ENCODE data around the gene CCDC27. TPM values are rescaled to one million over a fixed set of nuclear protein-coding genes. Genes with fewer than 3 reads are reported as not detected.

The CCDC27 gene
- total RNA-seq, 4 donors from 2014 or later = not detected

DNA sequence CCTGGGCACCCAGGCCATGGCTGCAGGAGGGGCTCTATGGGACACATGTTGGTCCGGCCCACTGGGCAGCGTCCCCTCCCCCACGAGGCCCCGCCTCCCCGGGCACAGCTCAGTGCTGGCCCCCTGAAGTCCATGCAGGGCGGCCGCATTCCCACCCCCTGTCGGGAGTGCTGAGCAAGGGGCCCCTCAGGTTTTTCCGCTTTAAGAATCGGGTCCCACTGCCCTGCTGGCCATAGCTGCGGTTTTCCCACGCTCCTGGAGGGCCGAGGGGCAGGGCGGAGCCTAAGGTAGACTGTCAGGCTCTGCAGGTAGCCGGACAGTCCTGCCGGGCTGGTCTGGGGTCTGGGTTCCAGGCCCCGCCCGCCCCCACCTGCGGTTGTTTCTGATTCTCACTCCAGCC lies 43.5 kb upstream of the CCDC27 start:
- H3K9me3 ChIP-seq = no peaks in the 10 kb centered on the region
- DNase-seq = no peak
- intact Hi-C loops (cut with DNase I; ENCODE audit: low total_unique reads) = no loop called here
- H3K27ac ChIP-seq = no peak overlapping the region
- TF ChIP-seq, protein P1, sequence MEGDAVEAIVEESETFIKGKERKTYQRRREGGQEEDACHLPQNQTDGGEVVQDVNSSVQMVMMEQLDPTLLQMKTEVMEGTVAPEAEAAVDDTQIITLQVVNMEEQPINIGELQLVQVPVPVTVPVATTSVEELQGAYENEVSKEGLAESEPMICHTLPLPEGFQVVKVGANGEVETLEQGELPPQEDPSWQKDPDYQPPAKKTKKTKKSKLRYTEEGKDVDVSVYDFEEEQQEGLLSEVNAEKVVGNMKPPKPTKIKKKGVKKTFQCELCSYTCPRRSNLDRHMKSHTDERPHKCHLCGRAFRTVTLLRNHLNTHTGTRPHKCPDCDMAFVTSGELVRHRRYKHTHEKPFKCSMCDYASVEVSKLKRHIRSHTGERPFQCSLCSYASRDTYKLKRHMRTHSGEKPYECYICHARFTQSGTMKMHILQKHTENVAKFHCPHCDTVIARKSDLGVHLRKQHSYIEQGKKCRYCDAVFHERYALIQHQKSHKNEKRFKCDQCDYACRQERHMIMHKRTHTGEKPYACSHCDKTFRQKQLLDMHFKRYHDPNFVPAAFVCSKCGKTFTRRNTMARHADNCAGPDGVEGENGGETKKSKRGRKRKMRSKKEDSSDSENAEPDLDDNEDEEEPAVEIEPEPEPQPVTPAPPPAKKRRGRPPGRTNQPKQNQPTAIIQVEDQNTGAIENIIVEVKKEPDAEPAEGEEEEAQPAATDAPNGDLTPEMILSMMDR (IDR thresholded peaks at IDR 0.05) = no peak
- TF ChIP-seq POLR2AphosphoS5 (IDR thresholded peaks at IDR 0.05) (no peak), POLR2A (IDR thresholded peaks at IDR 0.05) (no peak), EP300 (IDR thresholded peaks at IDR 0.05; ENCODE audit: low read depth) (no peak)
- no peaks in the 10 kb centered on the region for H3K4me1 ChIP-seq
- H3K27me3 ChIP-seq = peaks cover 55% of the 10 kb centered on the region
- in situ Hi-C loops (cut with MboI; ENCODE audit: low pct_ligation_motif_present in 1 of 4, low pct_unique_long_range_greater_than_20kb in 1 of 4, low sequenced_read_pairs in 3 of 4) = no loop called here
- H3K36me3 ChIP-seq = no peaks in the 10 kb centered on the region
- 35% methylated on average over 11 of the region's 19 CpGs; no CpG with 5 or more reads in 1 of the 2 donors for WGBS, 2 donors (ENCODE audit: low coverage in 1 of 2)
- no peak overlapping the region for H3K4me3 ChIP-seq

DNA sequence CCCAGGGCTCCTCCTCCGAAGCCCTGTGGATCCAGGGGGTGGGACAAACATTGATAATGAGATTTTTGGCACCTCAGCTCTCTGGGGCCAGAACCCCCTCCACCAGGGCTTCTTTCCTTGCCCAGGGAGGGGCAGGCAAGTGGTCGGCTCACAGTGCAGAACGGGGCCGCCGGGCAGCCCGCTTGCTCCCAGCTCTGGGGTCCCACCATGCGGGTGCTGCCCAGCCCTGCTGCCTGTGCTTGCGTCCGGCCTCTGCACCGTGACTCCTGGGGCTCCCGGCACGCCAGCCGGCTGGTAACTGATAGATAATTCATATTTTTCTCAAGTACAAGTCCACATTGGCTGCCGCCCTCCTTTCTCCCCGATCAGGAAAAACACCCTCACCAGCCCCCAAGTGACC lies 42.0 kb upstream of the CCDC27 start:
- in situ Hi-C loops (cut with MboI; ENCODE audit: low pct_ligation_motif_present in 1 of 4, low pct_unique_long_range_greater_than_20kb in 1 of 4, low sequenced_read_pairs in 3 of 4) = no loop called here
- Histone ChIP-seq H3K36me3 (no peaks in the 10 kb centered on the region), H3K27me3 (peaks cover 49% of the 10 kb centered on the region), H3K9me3 (no peaks in the 10 kb centered on the region), H3K27ac (no peak overlapping the region), H3K4me3 (no peak overlapping the region), H3K4me1 (no peaks in the 10 kb centered on the region)
- intact Hi-C loops (cut with DNase I; ENCODE audit: low total_unique reads) = no loop called here
- TF ChIP-seq, protein P1 (IDR thresholded peaks at IDR 0.05) = no peak
- TF ChIP-seq POLR2AphosphoS5 (IDR thresholded peaks at IDR 0.05) = no peak
- TF ChIP-seq POLR2A (IDR thresholded peaks at IDR 0.05) = no peak
- no peak for TF ChIP-seq EP300 (IDR thresholded peaks at IDR 0.05; ENCODE audit: low read depth)
- no peak for DNase-seq
- 92% methylated on average over 15 of the region's 15 CpGs; no CpG with 5 or more reads in 1 of the 2 donors for WGBS, 2 donors (ENCODE audit: low coverage in 1 of 2)

DNA sequence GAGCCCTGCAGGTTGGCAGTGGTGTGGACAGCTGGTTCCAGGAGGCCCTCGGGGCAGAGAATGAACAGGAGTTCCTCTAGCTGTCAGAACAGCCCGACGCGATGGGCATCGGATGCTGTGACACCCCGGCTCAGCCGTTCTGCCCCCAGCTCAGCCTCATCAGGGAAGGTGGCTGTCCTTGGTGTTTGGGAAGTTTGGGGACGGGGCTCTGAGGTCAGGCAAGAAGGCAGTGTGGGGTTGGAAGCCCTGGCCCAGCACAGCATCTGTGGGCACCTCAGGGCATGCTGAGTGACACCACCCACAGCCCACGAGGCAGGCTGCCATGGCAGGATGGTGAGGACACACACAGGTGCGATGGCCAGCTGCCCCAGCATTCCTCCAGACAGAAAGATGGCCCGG lies 40.9 kb upstream of the CCDC27 start:
- H3K9me3 ChIP-seq = no peaks in the 10 kb centered on the region
- no peak for DNase-seq
- H3K36me3 ChIP-seq = no peaks in the 10 kb centered on the region
- 72% methylated on average over 7 of the region's 11 CpGs; no CpG with 5 or more reads in 1 of the 2 donors for WGBS, 2 donors (ENCODE audit: low coverage in 1 of 2)
- intact Hi-C loops (cut with DNase I; ENCODE audit: low total_unique reads) (no loop called here), in situ Hi-C loops (cut with MboI; ENCODE audit: low pct_ligation_motif_present in 1 of 4, low pct_unique_long_range_greater_than_20kb in 1 of 4, low sequenced_read_pairs in 3 of 4) (no loop called here)
- peaks cover 60% of the 10 kb centered on the region for H3K27me3 ChIP-seq
- H3K4me3 ChIP-seq = no peak overlapping the region
- TF ChIP-seq EP300 (IDR thresholded peaks at IDR 0.05; ENCODE audit: low read depth) (no peak), POLR2A (IDR thresholded peaks at IDR 0.05) (no peak), POLR2AphosphoS5 (IDR thresholded peaks at IDR 0.05) (no peak)
- TF ChIP-seq, protein P1 (IDR thresholded peaks at IDR 0.05) = no peak
- H3K4me1 ChIP-seq = no peaks in the 10 kb centered on the region
- no peak overlapping the region for H3K27ac ChIP-seq

DNA sequence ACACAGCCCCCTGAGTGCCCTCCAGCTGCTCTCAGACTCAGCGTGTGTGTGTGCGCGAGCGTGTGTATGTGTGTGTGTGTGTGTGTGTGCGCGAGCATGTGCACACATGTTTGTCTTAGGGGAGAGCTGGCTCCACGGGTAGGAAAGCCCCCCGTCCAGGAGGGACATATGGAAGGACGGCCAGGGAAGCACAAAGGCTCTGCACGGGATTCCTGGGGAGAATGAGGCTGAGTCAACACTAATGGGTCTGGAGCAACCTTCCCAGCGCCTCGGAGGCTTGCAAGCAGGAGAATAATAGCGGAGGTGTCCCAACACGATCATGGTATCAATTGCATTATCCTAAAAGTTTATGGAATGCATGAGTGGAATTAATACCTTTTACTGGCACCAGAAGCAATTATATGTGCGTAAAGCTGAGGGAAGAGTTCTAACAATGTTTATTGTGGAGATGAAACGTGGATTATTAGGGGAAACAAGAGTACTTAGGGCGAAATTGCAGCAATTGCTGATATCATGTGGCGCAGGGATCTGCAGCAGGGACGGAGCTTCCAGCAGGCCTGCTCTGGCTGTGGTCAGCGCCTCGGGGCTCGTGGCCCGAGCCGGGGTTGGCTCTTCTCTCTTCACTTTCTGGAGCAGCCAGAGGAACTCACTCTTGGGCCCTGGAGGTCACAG lies 40.3 kb upstream of the CCDC27 start:
- Histone ChIP-seq H3K27ac (no peak overlapping the region), H3K36me3 (no peaks in the 10 kb centered on the region), H3K27me3 (peaks cover 63% of the 10 kb centered on the region), H3K4me3 (no peak overlapping the region), H3K9me3 (no peaks in the 10 kb centered on the region), H3K4me1 (no peaks in the 10 kb centered on the region)
- intact Hi-C loops (cut with DNase I; ENCODE audit: low total_unique reads) (no loop called here), in situ Hi-C loops (cut with MboI; ENCODE audit: low pct_ligation_motif_present in 1 of 4, low pct_unique_long_range_greater_than_20kb in 1 of 4, low sequenced_read_pairs in 3 of 4) (no loop called here)
- DNase-seq = no peak
- WGBS, 2 donors (ENCODE audit: low coverage in 1 of 2) = 71 to 72% methylated on average over 7 to 24 of the region's 24 CpGs
- TF ChIP-seq, protein P1 (IDR thresholded peaks at IDR 0.05) = no peak
- TF ChIP-seq POLR2AphosphoS5 (IDR thresholded peaks at IDR 0.05) = no peak
- TF ChIP-seq POLR2A (IDR thresholded peaks at IDR 0.05) = no peak
- TF ChIP-seq EP300 (IDR thresholded peaks at IDR 0.05; ENCODE audit: low read depth) = no peak

All from transverse colon (tissue), 4 donors.